Testis (tissue), 3 donors: Measurements from ENCODE around the gene SYNE1. TPM values are rescaled to one million over a fixed set of nuclear protein-coding genes. Genes with fewer than 3 reads are reported as not detected.

Experiments
- DNase-seq: peaks from one replicate; pipeline ENCODE4 v3.0.0-alpha.2; 2019
- H3K27ac ChIP-seq, 2 donors: fragments of 200-600 bp; sonication (generic); one replicate each; pipeline ENCODE4 v1.5.1; 2019
- H3K27me3 ChIP-seq: fragments of 200-600 bp; sonication (generic); one replicate; pipeline ENCODE4 v1.5.1; 2019
- H3K36me3 ChIP-seq: fragments of 200-600 bp; sonication (generic); one replicate; pipeline ENCODE4 v1.5.1; 2017; ENCODE audit warnings: low read depth; ENCODE audit errors: missing control alignments
- H3K4me1 ChIP-seq: fragments of 200-600 bp; sonication (generic); one replicate; pipeline ENCODE4 v1.5.1; 2019
- H3K4me3 ChIP-seq, 2 donors: fragments of 200-600 bp; sonication (generic); one replicate each; pipeline ENCODE4 v1.5.1; 2017 to 2019
- H3K9me3 ChIP-seq: fragments of 200-600 bp; sonication (generic); one replicate; pipeline ENCODE4 v1.5.1; 2017
- POLR2A ChIP-seq: fragments of 450-650 bp; IDR thresholded peaks from one replicate; pipeline ENCODE4 v1.6.1; 2017; ENCODE audit warnings: antibody characterized with exemption, mild to moderate bottlenecking, moderate library complexity
- WGBS, 2 donors: methylation state at CpG; one replicate each; pipeline ENCODE4 v1.1.5; 2018; 5-methylcytosine and 5-hydroxymethylcytosine counted together
- intact Hi-C: fragments of 100-400 bp; cut with DNase I; formaldehyde crosslinking; loops from one replicate; pipeline ENCODE4 v1.15.1; 2023; ENCODE audit warnings: low total_unique reads
- polyA plus RNA-seq: library from polyadenylated mRNA; stranded (reverse); fragments of 350-450 nt; fragmentation: Illumina TruSeq; extraction: RNeasy Lipid Tissue Mini Kit (QIAGEN cat#74804); gene quantifications from one replicate; pipeline ENCODE4 v1.2.3, GENCODE V29; 2014; ENCODE audit warnings: low read depth, low replicate concordance; ENCODE audit not compliant: insufficient read depth
- total RNA-seq, 2 donors: library from RNA; depleted of rRNA; stranded (reverse); fragments of >200 nt; gene quantifications; one replicate each; pipeline ENCODE4 v1.2.3, GENCODE V29; 2016
- TF ChIP-seq, protein P1 (sequence below), 3 experiments: fragments of 450-650 bp in 2 of 3; fragments of 200-600 bp in 1 of 3; sonication (generic) in 1 of 3; IDR thresholded peaks; one replicate each; pipeline ENCODE4 v1.5.1; 2016 to 2019; ENCODE audit warnings: antibody characterized with exemption in 3 of 3, mild to moderate bottlenecking in 2 of 3, moderate library complexity in 1 of 3

The SYNE1 gene
- total and polyA plus RNA-seq, 3 donors from 2014 or later = 57.2 to 255 (median 228) TPM

DNA sequence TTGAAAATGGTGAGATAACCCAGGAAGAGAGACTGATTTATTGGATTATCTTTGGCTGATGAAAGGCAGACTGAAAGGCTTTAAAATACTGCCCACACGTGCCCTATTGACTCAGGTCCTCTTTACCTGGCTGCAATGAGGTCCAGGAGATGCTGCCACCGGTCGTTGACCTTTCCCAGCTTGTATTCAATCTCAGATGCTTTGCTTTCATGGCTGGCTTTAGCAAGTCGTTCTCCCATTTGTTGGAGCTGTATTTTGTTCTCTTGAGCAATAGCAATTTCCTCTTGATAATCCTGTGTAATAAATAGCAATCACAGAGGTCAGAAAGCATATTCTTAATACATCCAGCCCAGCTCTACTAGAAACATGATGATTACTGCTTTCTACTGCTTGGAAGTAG is 460.9 kb downstream of the SYNE1 start:
- no peaks in the 10 kb centered on the region for H3K9me3 ChIP-seq
- H3K36me3 ChIP-seq = no peaks in the 10 kb centered on the region
- DNase-seq = no peak
- H3K27ac ChIP-seq = no peak overlapping the region
- 68 to 80% methylated on average over 4 of the region's 4 CpGs for WGBS, 2 donors
- H3K4me1 ChIP-seq = no peaks in the 10 kb centered on the region
- no peaks in the 10 kb centered on the region for H3K27me3 ChIP-seq
- intact Hi-C loops = no loop called here
- TF ChIP-seq POLR2A = no peak
- TF ChIP-seq, protein P1, sequence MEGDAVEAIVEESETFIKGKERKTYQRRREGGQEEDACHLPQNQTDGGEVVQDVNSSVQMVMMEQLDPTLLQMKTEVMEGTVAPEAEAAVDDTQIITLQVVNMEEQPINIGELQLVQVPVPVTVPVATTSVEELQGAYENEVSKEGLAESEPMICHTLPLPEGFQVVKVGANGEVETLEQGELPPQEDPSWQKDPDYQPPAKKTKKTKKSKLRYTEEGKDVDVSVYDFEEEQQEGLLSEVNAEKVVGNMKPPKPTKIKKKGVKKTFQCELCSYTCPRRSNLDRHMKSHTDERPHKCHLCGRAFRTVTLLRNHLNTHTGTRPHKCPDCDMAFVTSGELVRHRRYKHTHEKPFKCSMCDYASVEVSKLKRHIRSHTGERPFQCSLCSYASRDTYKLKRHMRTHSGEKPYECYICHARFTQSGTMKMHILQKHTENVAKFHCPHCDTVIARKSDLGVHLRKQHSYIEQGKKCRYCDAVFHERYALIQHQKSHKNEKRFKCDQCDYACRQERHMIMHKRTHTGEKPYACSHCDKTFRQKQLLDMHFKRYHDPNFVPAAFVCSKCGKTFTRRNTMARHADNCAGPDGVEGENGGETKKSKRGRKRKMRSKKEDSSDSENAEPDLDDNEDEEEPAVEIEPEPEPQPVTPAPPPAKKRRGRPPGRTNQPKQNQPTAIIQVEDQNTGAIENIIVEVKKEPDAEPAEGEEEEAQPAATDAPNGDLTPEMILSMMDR (IDR thresholded peaks at IDR 0.05) = no peak
- H3K4me3 ChIP-seq = no peak overlapping the region

DNA sequence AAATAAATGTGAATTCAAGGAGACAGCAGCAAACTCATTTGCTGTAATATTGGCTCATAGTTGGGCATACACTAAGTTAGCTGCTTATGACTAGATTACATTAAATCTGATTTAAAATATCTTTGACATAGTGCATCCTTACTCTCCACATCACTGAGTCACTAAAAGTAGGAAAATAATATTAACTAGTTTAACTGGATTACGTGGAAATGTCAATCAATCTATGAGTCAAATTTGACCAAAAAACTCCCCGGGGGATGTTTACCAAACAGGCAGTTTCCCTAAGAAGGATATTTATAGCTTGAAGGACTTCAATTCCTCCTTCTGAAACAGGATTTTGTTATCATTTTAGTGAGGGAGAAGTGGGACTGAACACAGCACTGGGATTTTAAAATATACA is 463.2 kb downstream of the SYNE1 start:
- no peak overlapping the region for H3K4me3 ChIP-seq
- no peak overlapping the region for H3K27ac ChIP-seq
- no peaks in the 10 kb centered on the region for H3K9me3 ChIP-seq
- H3K27me3 ChIP-seq = no peaks in the 10 kb centered on the region
- no peaks in the 10 kb centered on the region for H3K36me3 ChIP-seq
- no peaks in the 10 kb centered on the region for H3K4me1 ChIP-seq
- intact Hi-C loops = no loop called here
- 88% methylated on average over 2 of the region's 2 CpGs for WGBS, 2 donors
- no peak for DNase-seq
- TF ChIP-seq POLR2A = no peak
- TF ChIP-seq, protein P1 (IDR thresholded peaks at IDR 0.05) = no peak

DNA sequence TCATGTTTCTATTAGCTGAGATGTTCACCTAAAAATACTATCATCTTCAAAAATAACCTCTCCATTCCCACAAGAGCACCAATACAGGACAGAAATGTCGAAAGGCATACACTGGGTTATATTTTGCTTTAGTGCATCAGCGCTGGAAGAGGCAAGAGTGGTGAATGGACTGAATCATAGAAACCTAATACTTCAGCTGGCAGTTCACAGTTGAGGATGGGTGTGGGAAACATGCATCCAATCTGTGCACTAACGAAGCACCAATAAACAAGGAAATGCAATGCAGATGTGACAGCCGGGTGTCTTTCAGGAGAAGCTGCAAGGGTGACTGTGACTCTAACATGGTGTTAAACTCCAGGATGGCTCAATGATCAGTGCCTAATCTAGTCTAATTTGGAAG is 463.8 kb downstream of the SYNE1 start:
- Histone ChIP-seq H3K4me3 (no peak overlapping the region), H3K4me1 (no peaks in the 10 kb centered on the region), H3K27me3 (no peaks in the 10 kb centered on the region), H3K36me3 (no peaks in the 10 kb centered on the region), H3K27ac (no peak overlapping the region), H3K9me3 (no peaks in the 10 kb centered on the region)
- 79 to 94% methylated on average over 4 of the region's 4 CpGs for WGBS, 2 donors
- DNase-seq = no peak
- TF ChIP-seq, protein P1 (IDR thresholded peaks at IDR 0.05) = no peak
- no peak for TF ChIP-seq POLR2A
- intact Hi-C loops = no loop called here

DNA sequence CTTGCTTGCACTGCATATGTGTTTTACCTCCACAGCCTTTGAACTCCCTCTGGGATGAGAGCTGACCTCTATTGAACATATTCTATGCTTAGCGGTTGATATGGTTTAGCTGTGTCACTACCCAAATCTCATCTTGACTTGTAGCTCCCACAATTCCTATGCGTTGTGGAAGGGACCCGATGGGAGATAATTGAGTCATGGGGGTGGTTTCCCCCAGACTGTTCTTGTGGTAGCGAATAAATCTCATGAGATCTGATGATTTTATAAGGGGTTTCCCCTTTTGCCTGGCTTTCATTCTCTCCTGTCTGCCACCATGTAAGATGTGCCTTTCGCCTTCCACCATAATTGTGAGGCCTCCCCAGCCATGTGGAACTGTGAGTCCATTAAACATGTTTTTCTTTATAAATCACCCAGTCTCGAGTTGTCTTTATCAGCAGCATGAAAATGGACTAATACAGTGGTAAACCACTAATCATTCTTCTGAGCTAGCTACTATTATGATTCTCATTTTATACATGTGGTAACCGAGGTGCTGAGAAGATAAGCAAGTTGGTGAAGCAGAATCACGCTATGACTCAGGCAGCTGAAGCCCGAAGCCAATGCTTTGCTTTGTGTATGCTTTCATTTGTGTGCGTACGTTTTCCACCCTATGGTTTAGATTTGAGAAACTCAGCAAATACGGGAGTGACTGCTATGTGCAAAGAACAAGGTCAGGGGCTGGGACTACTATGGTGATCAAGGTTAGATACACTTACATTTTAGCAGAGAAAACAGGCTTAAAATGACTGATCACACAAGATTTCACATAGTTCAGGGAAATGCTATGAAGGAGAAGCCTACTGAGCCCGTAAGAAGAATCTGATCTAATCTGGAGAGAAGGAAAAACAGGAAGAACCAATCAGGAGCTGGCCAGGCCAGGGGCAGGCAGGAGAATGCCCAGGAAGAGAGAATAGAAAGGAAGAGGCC is 466.2 kb downstream of the SYNE1 start:
- 84 to 85% methylated on average over 13 of the region's 13 CpGs for WGBS, 2 donors
- no peaks in the 10 kb centered on the region for H3K36me3 ChIP-seq
- H3K27ac ChIP-seq = no peak overlapping the region
- no peak for DNase-seq
- intact Hi-C loops = no loop called here
- H3K4me3 ChIP-seq = no peak overlapping the region
- no peaks in the 10 kb centered on the region for H3K4me1 ChIP-seq
- no peak for TF ChIP-seq POLR2A
- TF ChIP-seq, protein P1 (IDR thresholded peaks at IDR 0.05) = no peak
- no peaks in the 10 kb centered on the region for H3K27me3 ChIP-seq
- no peaks in the 10 kb centered on the region for H3K9me3 ChIP-seq
